ENCODE results near the gene BATF2. TPM values are rescaled to one million over a fixed set of nuclear protein-coding genes. Genes with fewer than 3 reads are reported as not detected.

The BATF2 gene
- polyA plus RNA-seq, 1 of the 3 experiments (the other 2 are of a cell fraction), result 0.20 TPM

DNA sequence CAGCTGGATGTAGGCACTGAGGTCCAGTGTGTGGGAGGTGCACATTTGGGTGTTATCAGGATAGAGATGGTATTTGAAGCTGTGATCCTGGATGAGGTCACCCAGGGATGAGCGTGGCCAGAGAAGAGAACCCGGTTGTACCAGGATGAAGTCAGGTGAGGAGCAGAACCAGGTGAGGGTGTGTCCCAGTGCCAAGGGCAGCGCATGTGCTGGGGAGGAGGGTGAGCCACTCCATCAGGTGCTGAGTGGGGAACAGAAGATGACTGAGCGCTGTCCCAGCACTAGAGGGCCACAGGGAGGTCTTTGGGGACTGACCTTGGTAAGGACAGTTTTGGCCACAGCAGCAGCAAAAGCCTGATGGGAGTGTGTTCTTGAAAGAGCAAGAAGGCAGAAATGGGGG, 19.9 kb upstream of the BATF2 start (continued):
- TF ChIP-seq, protein P1, sequence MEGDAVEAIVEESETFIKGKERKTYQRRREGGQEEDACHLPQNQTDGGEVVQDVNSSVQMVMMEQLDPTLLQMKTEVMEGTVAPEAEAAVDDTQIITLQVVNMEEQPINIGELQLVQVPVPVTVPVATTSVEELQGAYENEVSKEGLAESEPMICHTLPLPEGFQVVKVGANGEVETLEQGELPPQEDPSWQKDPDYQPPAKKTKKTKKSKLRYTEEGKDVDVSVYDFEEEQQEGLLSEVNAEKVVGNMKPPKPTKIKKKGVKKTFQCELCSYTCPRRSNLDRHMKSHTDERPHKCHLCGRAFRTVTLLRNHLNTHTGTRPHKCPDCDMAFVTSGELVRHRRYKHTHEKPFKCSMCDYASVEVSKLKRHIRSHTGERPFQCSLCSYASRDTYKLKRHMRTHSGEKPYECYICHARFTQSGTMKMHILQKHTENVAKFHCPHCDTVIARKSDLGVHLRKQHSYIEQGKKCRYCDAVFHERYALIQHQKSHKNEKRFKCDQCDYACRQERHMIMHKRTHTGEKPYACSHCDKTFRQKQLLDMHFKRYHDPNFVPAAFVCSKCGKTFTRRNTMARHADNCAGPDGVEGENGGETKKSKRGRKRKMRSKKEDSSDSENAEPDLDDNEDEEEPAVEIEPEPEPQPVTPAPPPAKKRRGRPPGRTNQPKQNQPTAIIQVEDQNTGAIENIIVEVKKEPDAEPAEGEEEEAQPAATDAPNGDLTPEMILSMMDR (IDR thresholded peaks at IDR 0.05), result no peak
- TF ChIP-seq, protein P2, sequence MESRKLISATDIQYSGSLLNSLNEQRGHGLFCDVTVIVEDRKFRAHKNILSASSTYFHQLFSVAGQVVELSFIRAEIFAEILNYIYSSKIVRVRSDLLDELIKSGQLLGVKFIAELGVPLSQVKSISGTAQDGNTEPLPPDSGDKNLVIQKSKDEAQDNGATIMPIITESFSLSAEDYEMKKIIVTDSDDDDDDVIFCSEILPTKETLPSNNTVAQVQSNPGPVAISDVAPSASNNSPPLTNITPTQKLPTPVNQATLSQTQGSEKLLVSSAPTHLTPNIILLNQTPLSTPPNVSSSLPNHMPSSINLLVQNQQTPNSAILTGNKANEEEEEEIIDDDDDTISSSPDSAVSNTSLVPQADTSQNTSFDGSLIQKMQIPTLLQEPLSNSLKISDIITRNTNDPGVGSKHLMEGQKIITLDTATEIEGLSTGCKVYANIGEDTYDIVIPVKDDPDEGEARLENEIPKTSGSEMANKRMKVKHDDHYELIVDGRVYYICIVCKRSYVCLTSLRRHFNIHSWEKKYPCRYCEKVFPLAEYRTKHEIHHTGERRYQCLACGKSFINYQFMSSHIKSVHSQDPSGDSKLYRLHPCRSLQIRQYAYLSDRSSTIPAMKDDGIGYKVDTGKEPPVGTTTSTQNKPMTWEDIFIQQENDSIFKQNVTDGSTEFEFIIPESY (IDR thresholded peaks at IDR 0.05; ENCODE audit: borderline replicate concordance, low read depth), result no peak
- TF ChIP-seq, protein P3, sequence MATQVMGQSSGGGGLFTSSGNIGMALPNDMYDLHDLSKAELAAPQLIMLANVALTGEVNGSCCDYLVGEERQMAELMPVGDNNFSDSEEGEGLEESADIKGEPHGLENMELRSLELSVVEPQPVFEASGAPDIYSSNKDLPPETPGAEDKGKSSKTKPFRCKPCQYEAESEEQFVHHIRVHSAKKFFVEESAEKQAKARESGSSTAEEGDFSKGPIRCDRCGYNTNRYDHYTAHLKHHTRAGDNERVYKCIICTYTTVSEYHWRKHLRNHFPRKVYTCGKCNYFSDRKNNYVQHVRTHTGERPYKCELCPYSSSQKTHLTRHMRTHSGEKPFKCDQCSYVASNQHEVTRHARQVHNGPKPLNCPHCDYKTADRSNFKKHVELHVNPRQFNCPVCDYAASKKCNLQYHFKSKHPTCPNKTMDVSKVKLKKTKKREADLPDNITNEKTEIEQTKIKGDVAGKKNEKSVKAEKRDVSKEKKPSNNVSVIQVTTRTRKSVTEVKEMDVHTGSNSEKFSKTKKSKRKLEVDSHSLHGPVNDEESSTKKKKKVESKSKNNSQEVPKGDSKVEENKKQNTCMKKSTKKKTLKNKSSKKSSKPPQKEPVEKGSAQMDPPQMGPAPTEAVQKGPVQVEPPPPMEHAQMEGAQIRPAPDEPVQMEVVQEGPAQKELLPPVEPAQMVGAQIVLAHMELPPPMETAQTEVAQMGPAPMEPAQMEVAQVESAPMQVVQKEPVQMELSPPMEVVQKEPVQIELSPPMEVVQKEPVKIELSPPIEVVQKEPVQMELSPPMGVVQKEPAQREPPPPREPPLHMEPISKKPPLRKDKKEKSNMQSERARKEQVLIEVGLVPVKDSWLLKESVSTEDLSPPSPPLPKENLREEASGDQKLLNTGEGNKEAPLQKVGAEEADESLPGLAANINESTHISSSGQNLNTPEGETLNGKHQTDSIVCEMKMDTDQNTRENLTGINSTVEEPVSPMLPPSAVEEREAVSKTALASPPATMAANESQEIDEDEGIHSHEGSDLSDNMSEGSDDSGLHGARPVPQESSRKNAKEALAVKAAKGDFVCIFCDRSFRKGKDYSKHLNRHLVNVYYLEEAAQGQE (IDR thresholded peaks at IDR 0.05; ENCODE audit: low read depth, low read length), result no peak
- TF ChIP-seq SIN3A (IDR thresholded peaks at IDR 0.05; ENCODE audit: borderline replicate concordance, low read depth, low read length) (no peak), YY1 (IDR thresholded peaks at IDR 0.05; ENCODE audit: low read depth) (no peak)

DNA sequence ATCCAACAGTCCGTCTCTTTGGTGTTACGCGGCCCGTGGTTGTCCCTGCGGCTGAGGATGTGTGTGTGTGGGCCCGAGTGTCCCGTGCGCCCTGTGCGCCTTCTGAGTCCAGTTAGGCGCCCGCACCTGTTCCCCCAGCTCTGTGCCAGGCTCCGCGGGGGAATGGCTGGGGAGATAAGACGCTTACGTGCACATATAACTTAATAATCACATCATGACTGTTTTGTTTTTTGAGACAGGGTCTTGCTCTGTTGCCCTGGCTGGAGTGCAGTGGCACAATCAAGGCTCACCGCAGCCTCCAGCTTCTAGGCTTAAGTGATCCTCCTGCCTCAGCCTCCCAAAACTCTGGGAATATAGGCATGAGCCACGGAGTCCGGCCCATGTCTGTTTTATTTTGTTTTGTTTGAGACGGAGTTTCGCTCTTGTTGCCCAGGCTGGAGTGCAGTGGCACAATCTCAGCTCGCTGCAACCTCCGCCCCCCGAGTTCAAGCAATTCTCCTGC, 18.0 kb upstream of the BATF2 start:
- Histone ChIP-seq H3K9me2 (no peaks in the 10 kb centered on the region), H3K79me2 (ENCODE audit: insufficient read depth) (peaks cover 24% of the 10 kb centered on the region; the same call in 1 of the 2 replicates), H3K4me1 (ENCODE audit: control insufficient read depth in 1 of 2, insufficient read depth in 2 of 2, low read depth in 1 of 2, low read length in 1 of 2) (peaks cover 4% of the 10 kb centered on the region in 2 experiments; a peak in 2 of 4 replicates), H3F3A (replicated peaks; ENCODE audit: insufficient read depth) (peaks cover 16% of the 10 kb centered on the region), H2AFZ (ENCODE audit: low read depth) (peak overlapping the region; percentile 95), H3K36me3 (replicated peaks in 1 of 2; ENCODE audit: control insufficient read depth in 1 of 2, insufficient read depth in 2 of 2, low read length in 1 of 2) (peaks cover 0 to 12% of the 10 kb centered on the region in 2 experiments), H3K9me3 (no peaks in the 10 kb centered on the region), H3K4me3 (ENCODE audit: low read depth in 2 of 2, low read length in 1 of 2) (peak overlapping the region; percentile 69 to 70), H3K27ac (ENCODE audit: low read depth in 2 of 2, low read length in 1 of 2) (peak overlapping the region; percentile 95), H3K27me3 (ENCODE audit: insufficient read depth) (no peaks in the 10 kb centered on the region), H3K9ac (peak overlapping the region; percentile 89), H4K20me1 (ENCODE audit: insufficient read depth) (no peaks in the 10 kb centered on the region), H3K4me2 (peak overlapping the region; percentile 88)
- CTCF ChIA-PET, result interaction anchor here (0.6 to 4.9 kb wide), 53 partner anchors 7 to 300 kb away, joined by 3 to 56 read pairs (median 5); partner anchors contain the start of genes ATG2A, BATF2, CDC42EP2 and CDCA5
- DNase-seq, result no peak
- POLR2A ChIA-PET, result interaction anchor here (0.7 to 1.2 kb wide), 4 partner anchors 18 to 181 kb away, joined by 3 to 5 read pairs (median 4); no protein-coding TSS in a partner anchor
- no peak for TF ChIP-seq MXI1 (IDR thresholded peaks at IDR 0.05; ENCODE audit: low read depth, low read length)
- TF ChIP-seq RFX5 (IDR thresholded peaks at IDR 0.05; ENCODE audit: low read length), result no peak
- TF ChIP-seq, protein P4, sequence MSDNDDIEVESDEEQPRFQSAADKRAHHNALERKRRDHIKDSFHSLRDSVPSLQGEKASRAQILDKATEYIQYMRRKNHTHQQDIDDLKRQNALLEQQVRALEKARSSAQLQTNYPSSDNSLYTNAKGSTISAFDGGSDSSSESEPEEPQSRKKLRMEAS (IDR thresholded peaks at IDR 0.05; ENCODE audit: low read depth), result no peak
- TF ChIP-seq NFIC (IDR thresholded peaks at IDR 0.05; ENCODE audit: borderline replicate concordance), result no peak
- TF ChIP-seq, protein P5, sequence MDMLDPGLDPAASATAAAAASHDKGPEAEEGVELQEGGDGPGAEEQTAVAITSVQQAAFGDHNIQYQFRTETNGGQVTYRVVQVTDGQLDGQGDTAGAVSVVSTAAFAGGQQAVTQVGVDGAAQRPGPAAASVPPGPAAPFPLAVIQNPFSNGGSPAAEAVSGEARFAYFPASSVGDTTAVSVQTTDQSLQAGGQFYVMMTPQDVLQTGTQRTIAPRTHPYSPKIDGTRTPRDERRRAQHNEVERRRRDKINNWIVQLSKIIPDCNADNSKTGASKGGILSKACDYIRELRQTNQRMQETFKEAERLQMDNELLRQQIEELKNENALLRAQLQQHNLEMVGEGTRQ (IDR thresholded peaks at IDR 0.05; ENCODE audit: borderline replicate concordance, low read depth, low read length), result no peak
- no peak for TF ChIP-seq NRF1 (IDR thresholded peaks at IDR 0.05; ENCODE audit: low read depth, low read length)
- no peak for TF ChIP-seq FOXM1 (IDR thresholded peaks at IDR 0.05; ENCODE audit: low read depth)
- TF ChIP-seq, protein P6, sequence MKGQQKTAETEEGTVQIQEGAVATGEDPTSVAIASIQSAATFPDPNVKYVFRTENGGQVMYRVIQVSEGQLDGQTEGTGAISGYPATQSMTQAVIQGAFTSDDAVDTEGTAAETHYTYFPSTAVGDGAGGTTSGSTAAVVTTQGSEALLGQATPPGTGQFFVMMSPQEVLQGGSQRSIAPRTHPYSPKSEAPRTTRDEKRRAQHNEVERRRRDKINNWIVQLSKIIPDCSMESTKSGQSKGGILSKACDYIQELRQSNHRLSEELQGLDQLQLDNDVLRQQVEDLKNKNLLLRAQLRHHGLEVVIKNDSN (IDR thresholded peaks at IDR 0.05; ENCODE audit: borderline replicate concordance, low read depth), result no peak
- TF ChIP-seq, protein P7, sequence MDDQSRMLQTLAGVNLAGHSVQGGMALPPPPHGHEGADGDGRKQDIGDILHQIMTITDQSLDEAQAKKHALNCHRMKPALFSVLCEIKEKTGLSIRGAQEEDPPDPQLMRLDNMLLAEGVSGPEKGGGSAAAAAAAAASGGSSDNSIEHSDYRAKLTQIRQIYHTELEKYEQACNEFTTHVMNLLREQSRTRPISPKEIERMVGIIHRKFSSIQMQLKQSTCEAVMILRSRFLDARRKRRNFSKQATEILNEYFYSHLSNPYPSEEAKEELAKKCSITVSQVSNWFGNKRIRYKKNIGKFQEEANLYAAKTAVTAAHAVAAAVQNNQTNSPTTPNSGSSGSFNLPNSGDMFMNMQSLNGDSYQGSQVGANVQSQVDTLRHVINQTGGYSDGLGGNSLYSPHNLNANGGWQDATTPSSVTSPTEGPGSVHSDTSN (IDR thresholded peaks at IDR 0.05), result no peak
- no peak for TF ChIP-seq RAD21 (IDR thresholded peaks at IDR 0.05; ENCODE audit: low read length)
- no peak for TF ChIP-seq ELF1 (IDR thresholded peaks at IDR 0.05)
- no peak for TF ChIP-seq FOXJ3 (CRISPR knock-in tag; IDR thresholded peaks at IDR 0.05)
- no peak for TF ChIP-seq SIN3A (IDR thresholded peaks at IDR 0.05; ENCODE audit: borderline replicate concordance, low read depth, low read length)
- WGBS (ENCODE audit: low lambda C conversion rate), result 40% methylated on average over 19 of the region's 23 CpGs

Data from SK-N-SH (cell line).